ENCODE results near the gene KIAA0753. TPM values are rescaled to one million over a fixed set of nuclear protein-coding genes. Genes with fewer than 3 reads are reported as not detected.
A peak's percentile ranks its signal among the peaks of the same experiment; 100 is the strongest.

Gene KIAA0753
- 15.6 and 37.4 TPM in 2 replicates for total RNA-seq (2011; cell fraction: chromatin; rRNA removed; ENCODE audit: low replicate concordance)
- 8.7 and 12.4 TPM in 2 replicates for total RNA-seq (2011; cell fraction: nucleolus; rRNA removed)
- 15.1 and 19.5 TPM in 2 replicates for total RNA-seq (2011; cell fraction: nucleoplasm; rRNA removed)
- total RNA-seq (2014; rRNA removed), result 6.0 and 6.9 TPM in 2 replicates
- total RNA-seq (2014; rRNA removed; fragmentation: Illumina TruSeq; extraction: Trizol), result 7.6 and 9.3 TPM in 2 replicates
- 8.5 and 9.0 TPM in 2 replicates for total RNA-seq (2015; rRNA removed; fragmentation: Illumina TruSeq; extraction: Trizol)
- total RNA-seq (2021), result 6.2 and 7.4 TPM in 2 replicates
- polyA plus RNA-seq (2011; rRNA removed), result 3.9 and 6.6 TPM in 2 replicates
- 1.6 and 2.5 TPM in 2 replicates for polyA plus RNA-seq (2011; cell fraction: cytosol; rRNA removed)
- 15.2 and 20.1 TPM in 2 replicates for polyA plus RNA-seq (2011; cell fraction: nucleus; rRNA removed)
- 5.6 and 6.6 TPM in 2 replicates for polyA plus RNA-seq (2012)
- 6.5 and 7.4 TPM in 2 replicates for polyA plus RNA-seq (2014; fragmentation: Illumina TruSeq; extraction: Trizol)
- 1 to 10 TPM; 2.0 to 3.4 TPM for polyA plus RNA-seq (2014; fragmentation: Nextera tagmentation; extraction: Ambion mirVana)
- 5.2 and 5.6 TPM in 2 replicates for polyA plus RNA-seq (2014; rRNA removed)
- 5.4 and 5.6 TPM in 2 replicates for polyA minus RNA-seq (2011; rRNA and poly(A)+ RNA removed)
- polyA minus RNA-seq (2011; cell fraction: cytosol; rRNA and poly(A)+ RNA removed), result 1.9 and 6.6 TPM in 2 replicates
- polyA minus RNA-seq (2011; cell fraction: nucleus; rRNA and poly(A)+ RNA removed), result 10.4 and 14.4 TPM in 2 replicates
- Bru-seq, nascent RNA, result percentile 60 among the genes with signal in this experiment
- BruChase-seq, experiment 1, labeled RNA remaining after a 2-hour chase, result percentile 72 among the genes with signal in this experiment
- BruChase-seq, experiment 2, labeled RNA remaining after a 6-hour chase, result percentile 73 among the genes with signal in this experiment
- long read RNA-seq, experiment 1, partial matches to known transcripts, result 6 of 9 reads
- long read RNA-seq, experiment 1, other reads (novel, unspliced or antisense), result 3 of 9 reads
- long read RNA-seq, experiment 2, full-length matches to known transcripts, result 1 of 6 reads
- long read RNA-seq, experiment 2, partial matches to known transcripts, result 0 of 6 reads
- long read RNA-seq, experiment 2, other reads (novel, unspliced or antisense), result 5 of 6 reads
- long read RNA-seq, experiment 3, partial matches to known transcripts, result 1 of 1 reads
- long read RNA-seq, experiment 3, other reads (novel, unspliced or antisense), result 0 of 1 reads

DNA sequence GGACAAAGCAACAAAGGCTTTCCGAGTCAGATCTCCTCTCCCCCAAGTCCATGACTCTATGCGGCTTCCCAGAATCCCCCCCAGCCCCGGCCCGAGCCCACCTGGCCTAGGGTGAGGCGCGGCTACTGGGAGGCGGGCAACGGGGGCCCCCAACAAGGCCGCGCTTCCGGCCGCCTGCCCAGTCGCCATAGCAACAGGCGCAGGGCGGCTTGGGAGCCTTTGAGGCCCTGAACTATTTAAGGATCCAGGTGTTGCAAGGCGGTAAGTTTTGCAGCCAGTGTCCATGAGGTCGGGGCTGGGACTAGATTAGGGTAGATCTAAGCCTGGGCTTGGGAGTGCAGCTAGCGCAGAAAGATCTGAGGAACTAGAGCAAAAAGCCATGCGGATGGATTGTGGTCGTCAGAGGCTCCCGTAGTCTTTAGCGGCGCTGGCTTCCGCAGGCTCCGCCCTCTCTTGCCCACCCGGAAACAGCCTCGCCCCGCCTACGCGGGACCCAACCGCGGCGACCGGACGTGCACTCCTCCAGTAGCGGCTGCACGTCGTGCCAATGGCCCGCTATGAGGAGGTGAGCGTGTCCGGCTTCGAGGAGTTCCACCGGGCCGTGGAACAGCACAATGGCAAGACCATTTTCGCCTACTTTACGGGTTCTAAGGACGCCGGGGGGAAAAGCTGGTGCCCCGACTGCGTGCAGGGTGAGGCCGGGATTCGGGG lies at the start of gene KIAA0753, which contains the start of gene TXNDC17:
KIAA0753 (minus strand) TSS at position 176 of the 711 bp plus-strand sequence. CDS start 5,608 bp downstream, outside the sequence.
TXNDC17 (plus strand) TSS at position 525 of the 711 bp plus-strand sequence; CDS start at position 548, 23 bp downstream.
- peak; percentile 87 for FAIRE-seq
- BruUV-seq (replicated peaks), result no TSS peak
- H3K4me2 ChIP-seq (ENCODE audit: insufficient read depth, low read length), result peak within 1 kb of the TSS; percentile 86
- ATAC-seq, result peak; percentile 91
- H3K9me3 ChIP-seq (replicated peaks; ENCODE audit: control insufficient read depth, insufficient read depth, low read depth, low read length), result no peaks in the 10 kb centered on the region
- peak within 1 kb of the TSS; percentile 98 for H2AFZ ChIP-seq (ENCODE audit: low read depth, low read length)
- H3K79me2 ChIP-seq (ENCODE audit: control insufficient read depth, insufficient read depth, low read length), result peaks cover 47% of the 10 kb centered on the region
- POLR2A ChIA-PET, result interaction anchor here (0.6 to 2.1 kb wide), 4 partner anchors 10 to 207 kb away, joined by 3 to 13 read pairs (median 4); partner anchors contain the start of genes C17orf100 and MED31
- CTCF ChIA-PET (ENCODE audit: low intra/inter-chr PET ratio), result no interaction called here
- intact Hi-C loops (cut with micrococcal nuclease) (loop anchor here (10.0 kb wide), 2 partner anchors 186 to 1356 kb away; partner anchors contain the start of gene RABEP1), in situ Hi-C loops (cut with MboI) (no loop called here)
- H3K4me1 ChIP-seq (replicated peaks in 1 of 2; ENCODE audit: control insufficient read depth in 2 of 2, insufficient read depth in 2 of 2, low read length in 2 of 2), result peaks cover 8 to 43% of the 10 kb centered on the region in 2 experiments; a peak in 4 of 5 replicates
- peak within 1 kb of the TSS; percentile 68 for H3K4me3 ChIP-seq
- no peaks in the 10 kb centered on the region for H3K9me1 ChIP-seq (ENCODE audit: control insufficient read depth, insufficient read depth, low read length)
- no peaks in the 10 kb centered on the region for H4K20me1 ChIP-seq (replicated peaks; ENCODE audit: control insufficient read depth, insufficient read depth, low read length)
- H3K27ac ChIP-seq (ENCODE audit: extremely low read depth, low read depth, low read length), result peak within 1 kb of the TSS; percentile 86
- peaks cover 37% of the 10 kb centered on the region; the same call in 2 of the 3 replicates for H3K36me3 ChIP-seq (ENCODE audit: control insufficient read depth, insufficient read depth, low read length)
- no peaks in the 10 kb centered on the region for H3K27me3 ChIP-seq (ENCODE audit: control insufficient read depth in 2 of 2, insufficient read depth in 2 of 2, low read length in 2 of 2)
- WGBS (ENCODE audit: insufficient coverage, low coverage, missing lambda C conversion rate), result under 1% methylated on average over 18 of the region's 52 CpGs
- peak within 1 kb of the TSS; percentile 72 to 97 for H3K9ac ChIP-seq (ENCODE audit: insufficient read depth in 1 of 2, low read depth in 2 of 2, low read length in 2 of 2)
- DNase-seq (ENCODE audit: extremely low read depth in 1 of 4, low spot score in 3 of 4), result peak; percentile 72 to 91 (median 79)
- TF ChIP-seq MEF2D (tag; conservative IDR thresholded peaks at IDR 0.05; ENCODE audit: low read depth), result 0 out of 2 replicates have a peak, but pooled peaks have one; percentile 35
- no peak for TF ChIP-seq MYBL2 (IDR thresholded peaks at IDR 0.05; ENCODE audit: low read depth)
- TF ChIP-seq MYBL2 (CRISPR knock-in tag; IDR thresholded peaks at IDR 0.05; ENCODE audit: borderline replicate concordance), result no peak
- TF ChIP-seq ZNF695 (CRISPR knock-in tag; IDR thresholded peaks at IDR 0.05), result no peak
- TF ChIP-seq ZNF75A (CRISPR knock-in tag; IDR thresholded peaks at IDR 0.05), result no peak
- TF ChIP-seq, protein P1, sequence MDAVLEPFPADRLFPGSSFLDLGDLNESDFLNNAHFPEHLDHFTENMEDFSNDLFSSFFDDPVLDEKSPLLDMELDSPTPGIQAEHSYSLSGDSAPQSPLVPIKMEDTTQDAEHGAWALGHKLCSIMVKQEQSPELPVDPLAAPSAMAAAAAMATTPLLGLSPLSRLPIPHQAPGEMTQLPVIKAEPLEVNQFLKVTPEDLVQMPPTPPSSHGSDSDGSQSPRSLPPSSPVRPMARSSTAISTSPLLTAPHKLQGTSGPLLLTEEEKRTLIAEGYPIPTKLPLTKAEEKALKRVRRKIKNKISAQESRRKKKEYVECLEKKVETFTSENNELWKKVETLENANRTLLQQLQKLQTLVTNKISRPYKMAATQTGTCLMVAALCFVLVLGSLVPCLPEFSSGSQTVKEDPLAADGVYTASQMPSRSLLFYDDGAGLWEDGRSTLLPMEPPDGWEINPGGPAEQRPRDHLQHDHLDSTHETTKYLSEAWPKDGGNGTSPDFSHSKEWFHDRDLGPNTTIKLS (IDR thresholded peaks at IDR 0.05; ENCODE audit: borderline replicate concordance, low read depth), result no peak
- TF ChIP-seq ZNF143 (CRISPR knock-in tag; IDR thresholded peaks at IDR 0.05), result peak; percentile 57; the same call in 1 of the 2 replicates
- TF ChIP-seq ZNF3 (CRISPR knock-in tag; IDR thresholded peaks at IDR 0.05), result no peak
- peak; percentile 27; the same call in 1 of the 2 replicates for TF ChIP-seq CHD2 (IDR thresholded peaks at IDR 0.05; ENCODE audit: low read depth, low read length)
- no peak for TF ChIP-seq ZNF668 (CRISPR knock-in tag; IDR thresholded peaks at IDR 0.05)
- TF ChIP-seq KLF16 (IDR thresholded peaks at IDR 0.05), result peak; percentile 67; the same call in 1 of the 2 replicates
- TF ChIP-seq, protein P2, sequence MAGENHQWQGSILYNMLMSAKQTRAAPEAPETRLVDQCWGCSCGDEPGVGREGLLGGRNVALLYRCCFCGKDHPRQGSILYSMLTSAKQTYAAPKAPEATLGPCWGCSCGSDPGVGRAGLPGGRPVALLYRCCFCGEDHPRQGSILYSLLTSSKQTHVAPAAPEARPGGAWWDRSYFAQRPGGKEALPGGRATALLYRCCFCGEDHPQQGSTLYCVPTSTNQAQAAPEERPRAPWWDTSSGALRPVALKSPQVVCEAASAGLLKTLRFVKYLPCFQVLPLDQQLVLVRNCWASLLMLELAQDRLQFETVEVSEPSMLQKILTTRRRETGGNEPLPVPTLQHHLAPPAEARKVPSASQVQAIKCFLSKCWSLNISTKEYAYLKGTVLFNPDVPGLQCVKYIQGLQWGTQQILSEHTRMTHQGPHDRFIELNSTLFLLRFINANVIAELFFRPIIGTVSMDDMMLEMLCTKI (IDR thresholded peaks at IDR 0.05; ENCODE audit: partially characterized antibody), result no peak
- peak; percentile 98 for TF ChIP-seq POLR2G (IDR thresholded peaks at IDR 0.05; ENCODE audit: low read depth, low read length)
- TF ChIP-seq NR2C1 (IDR thresholded peaks at IDR 0.05), result no peak
- no peak for TF ChIP-seq NR2C1 (tag; IDR thresholded peaks at IDR 0.05)

Measured in K562 (cell line).